ENCODE measurements around the gene ING5. TPM values are rescaled to one million over a fixed set of nuclear protein-coding genes. Genes with fewer than 3 reads are reported as not detected.
A peak's percentile ranks its signal among the peaks of the same experiment; 100 is the strongest.

ING5 gene
- total RNA-seq (ENCODE audit: low replicate concordance), result 37.6 and 48.8 TPM in 2 replicates
- long read RNA-seq, partial matches to known transcripts, result 0 of 3 reads
- long read RNA-seq, other reads (novel, unspliced or antisense), result 2 of 3 reads

GRCh38 chr2:241701399-241702154 lies at the start of gene ING5:
ING5 (plus strand) TSS chr2:241702039; CDS start chr2:241702066, 27 bp downstream.
- no peaks in the 10 kb centered on the region for H3K27me3 Mint-ChIP-seq
- H3K4me1 Mint-ChIP-seq (ENCODE audit: unreplicated experiment), result peaks cover 12% of the 10 kb centered on the region
- no peak for TF ChIP-seq CTCF (conservative IDR thresholded peaks at IDR 0.05)
- peak within 1 kb of the TSS; percentile 94 for H3K4me3 Mint-ChIP-seq
- H3K9me3 Mint-ChIP-seq, result peaks cover 6% of the 10 kb centered on the region
- H3K27ac Mint-ChIP-seq, result peak within 1 kb of the TSS; percentile 96
- peak; percentile 99 for DNase-seq (ENCODE audit: extremely low spot score, unreplicated experiment)
- peaks cover 14% of the 10 kb centered on the region for H3K36me3 Mint-ChIP-seq

DNA sequence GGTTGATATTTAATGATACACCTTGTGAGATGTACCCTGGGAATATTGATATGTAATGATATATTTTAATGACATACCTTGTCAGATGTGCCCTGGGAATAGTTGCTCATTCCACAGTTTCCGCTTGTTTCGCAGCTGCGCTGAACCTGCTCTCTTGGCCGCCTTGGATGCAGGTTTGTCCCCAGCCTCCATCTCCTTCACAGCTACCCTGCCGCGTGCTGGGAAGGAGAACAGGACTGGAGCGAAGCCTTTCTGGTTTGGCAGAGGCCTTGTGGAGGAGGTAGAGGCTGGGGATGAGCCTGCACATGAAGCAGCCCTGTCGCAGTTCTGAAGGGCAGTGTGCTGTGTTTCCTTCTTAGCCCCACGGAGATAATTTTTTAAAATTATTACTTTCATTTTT lies 49.7 kb upstream of the ING5 start:
- H3K36me3 Mint-ChIP-seq, result peaks cover 11% of the 10 kb centered on the region
- H3K9me3 Mint-ChIP-seq, result no peaks in the 10 kb centered on the region
- H3K4me1 Mint-ChIP-seq (ENCODE audit: unreplicated experiment), result peaks cover 4% of the 10 kb centered on the region
- H3K27ac Mint-ChIP-seq, result no peak overlapping the region
- TF ChIP-seq CTCF (conservative IDR thresholded peaks at IDR 0.05), result no peak
- DNase-seq (ENCODE audit: extremely low spot score, unreplicated experiment), result no peak
- no peak overlapping the region for H3K4me3 Mint-ChIP-seq
- no peaks in the 10 kb centered on the region for H3K27me3 Mint-ChIP-seq

GRCh38 chr2:241652722-241653121 lies 49.1 kb upstream of the ING5 start:
- TF ChIP-seq CTCF (conservative IDR thresholded peaks at IDR 0.05), result no peak
- H3K4me3 Mint-ChIP-seq, result no peak overlapping the region
- H3K9me3 Mint-ChIP-seq, result no peaks in the 10 kb centered on the region
- peaks cover 4% of the 10 kb centered on the region for H3K4me1 Mint-ChIP-seq (ENCODE audit: unreplicated experiment)
- peaks cover 11% of the 10 kb centered on the region for H3K36me3 Mint-ChIP-seq
- no peak overlapping the region for H3K27ac Mint-ChIP-seq
- DNase-seq (ENCODE audit: extremely low spot score, unreplicated experiment), result no peak
- no peaks in the 10 kb centered on the region for H3K27me3 Mint-ChIP-seq

DNA sequence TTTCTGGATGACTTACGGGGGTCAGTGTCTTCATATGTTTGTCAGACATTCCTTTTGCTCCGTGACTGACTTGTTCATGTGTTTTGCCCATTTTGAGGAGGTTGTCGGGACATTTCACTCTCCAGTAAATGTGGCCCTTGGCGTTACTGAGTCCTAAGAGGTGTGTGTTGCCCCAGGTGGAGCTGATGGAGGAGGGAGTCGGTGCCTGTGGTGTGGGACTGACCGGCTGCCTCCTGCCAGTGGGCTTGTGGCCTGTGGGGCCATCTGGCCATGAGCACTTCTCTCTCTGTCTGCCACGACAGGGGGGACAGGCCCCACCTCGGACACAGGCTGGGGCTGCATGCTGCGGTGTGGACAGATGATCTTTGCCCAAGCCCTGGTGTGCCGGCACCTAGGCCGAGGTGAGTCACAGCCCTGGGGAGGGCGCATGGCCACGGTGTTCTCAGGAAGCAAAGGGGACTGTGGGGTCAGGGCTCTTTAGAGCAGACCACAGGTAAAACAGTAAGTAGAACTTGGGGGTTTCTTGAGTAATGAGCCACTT lies 48.6 kb upstream of the ING5 start:
- Mint-ChIP-seq H3K27ac (no peak overlapping the region), H3K4me1 (ENCODE audit: unreplicated experiment) (no peaks in the 10 kb centered on the region), H3K4me3 (no peak overlapping the region), H3K27me3 (no peaks in the 10 kb centered on the region), H3K9me3 (no peaks in the 10 kb centered on the region), H3K36me3 (peaks cover 11% of the 10 kb centered on the region)
- TF ChIP-seq CTCF (conservative IDR thresholded peaks at IDR 0.05), result no peak
- DNase-seq (ENCODE audit: extremely low spot score, unreplicated experiment), result no peak

DNA sequence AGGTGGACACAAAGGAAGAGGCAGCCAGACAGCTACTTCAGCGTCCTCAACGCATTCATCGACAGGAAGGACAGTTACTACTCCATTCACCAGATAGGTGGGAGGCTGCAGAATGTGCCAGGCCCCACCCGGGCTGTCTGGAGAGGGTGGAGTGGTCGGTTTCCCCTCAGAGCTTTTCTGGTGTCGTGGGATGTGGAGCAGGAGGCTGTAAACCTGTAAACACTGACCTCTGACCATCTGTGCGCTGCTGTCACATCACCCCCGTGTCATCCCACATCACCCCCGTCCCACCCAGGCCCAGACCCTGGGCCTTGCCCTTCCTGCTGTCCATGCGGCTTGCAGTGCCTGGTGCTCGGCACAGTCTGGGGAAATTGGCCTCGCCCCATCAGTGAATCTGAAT lies 47.3 kb upstream of the ING5 start:
- peaks cover 15% of the 10 kb centered on the region for H3K36me3 Mint-ChIP-seq
- no peaks in the 10 kb centered on the region for H3K4me1 Mint-ChIP-seq (ENCODE audit: unreplicated experiment)
- no peak overlapping the region for H3K27ac Mint-ChIP-seq

More for the DNA sequence above, 47.3 kb upstream of the ING5 start:
- H3K4me3 Mint-ChIP-seq, result no peak overlapping the region
- TF ChIP-seq CTCF (conservative IDR thresholded peaks at IDR 0.05), result no peak
- H3K9me3 Mint-ChIP-seq, result no peaks in the 10 kb centered on the region
- DNase-seq (ENCODE audit: extremely low spot score, unreplicated experiment), result no peak
- H3K27me3 Mint-ChIP-seq, result no peaks in the 10 kb centered on the region

Measured in type B pancreatic cell (in vitro differentiated cells).